GM10266 (cell line): Measurements from ENCODE around the gene URB1.

Source experiments
- DNase-seq: peaks from one replicate; pipeline ENCODE4 v3.0.0; 2012; ENCODE audit errors: extremely low spot score
- TF ChIP-seq, protein P1 (sequence below): IDR thresholded peaks from 2 replicates; pipeline ENCODE4 v1.5.1; 2012; ENCODE audit warnings: mild to moderate bottlenecking, low read depth; ENCODE audit not compliant: control insufficient read depth, insufficient read depth; ENCODE audit errors: missing control alignments

URB1 gene

DNA sequence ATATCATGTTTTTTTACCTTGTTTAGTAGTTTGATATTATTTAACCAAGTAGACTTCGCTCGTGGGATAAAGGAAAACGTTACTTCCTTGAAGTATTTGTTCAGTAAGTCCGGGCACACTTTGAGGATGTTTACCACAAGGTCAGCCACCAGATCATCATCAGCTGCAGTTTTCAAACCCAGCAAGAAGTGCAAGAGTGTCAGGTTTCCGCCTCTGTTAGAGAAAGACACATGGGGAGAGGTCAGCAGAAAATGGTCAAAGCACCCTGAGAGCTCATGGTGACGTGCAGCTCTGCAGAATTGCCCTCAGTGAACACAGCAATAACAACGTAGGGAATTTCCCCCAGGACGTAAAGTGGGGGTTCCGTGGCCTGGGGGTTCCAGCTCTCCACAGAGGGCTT is 24.4 kb downstream of the URB1 start:
- TF ChIP-seq, protein P1, sequence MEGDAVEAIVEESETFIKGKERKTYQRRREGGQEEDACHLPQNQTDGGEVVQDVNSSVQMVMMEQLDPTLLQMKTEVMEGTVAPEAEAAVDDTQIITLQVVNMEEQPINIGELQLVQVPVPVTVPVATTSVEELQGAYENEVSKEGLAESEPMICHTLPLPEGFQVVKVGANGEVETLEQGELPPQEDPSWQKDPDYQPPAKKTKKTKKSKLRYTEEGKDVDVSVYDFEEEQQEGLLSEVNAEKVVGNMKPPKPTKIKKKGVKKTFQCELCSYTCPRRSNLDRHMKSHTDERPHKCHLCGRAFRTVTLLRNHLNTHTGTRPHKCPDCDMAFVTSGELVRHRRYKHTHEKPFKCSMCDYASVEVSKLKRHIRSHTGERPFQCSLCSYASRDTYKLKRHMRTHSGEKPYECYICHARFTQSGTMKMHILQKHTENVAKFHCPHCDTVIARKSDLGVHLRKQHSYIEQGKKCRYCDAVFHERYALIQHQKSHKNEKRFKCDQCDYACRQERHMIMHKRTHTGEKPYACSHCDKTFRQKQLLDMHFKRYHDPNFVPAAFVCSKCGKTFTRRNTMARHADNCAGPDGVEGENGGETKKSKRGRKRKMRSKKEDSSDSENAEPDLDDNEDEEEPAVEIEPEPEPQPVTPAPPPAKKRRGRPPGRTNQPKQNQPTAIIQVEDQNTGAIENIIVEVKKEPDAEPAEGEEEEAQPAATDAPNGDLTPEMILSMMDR = no peak
- DNase-seq = no peak

DNA sequence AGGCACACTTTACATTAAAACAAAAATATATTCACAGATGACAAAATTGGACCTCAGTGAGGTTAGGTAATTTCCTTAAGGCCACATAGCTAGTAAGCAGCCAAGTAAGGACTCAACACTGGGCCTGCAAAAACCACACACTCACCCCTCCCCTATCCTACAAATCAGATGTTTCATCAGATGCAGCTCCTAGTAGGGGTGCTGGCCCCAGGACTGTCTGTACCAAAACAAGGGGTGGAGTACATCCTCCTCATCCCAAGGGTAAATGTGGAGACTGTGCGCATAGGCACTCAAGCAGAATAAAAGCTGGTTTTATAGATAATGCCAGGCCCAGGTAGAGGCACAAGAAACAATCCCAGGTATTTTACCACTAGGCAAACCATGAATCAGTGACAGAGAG is 25.7 kb downstream of the URB1 start:
- TF ChIP-seq, protein P1 = no peak
- no peak for DNase-seq

DNA sequence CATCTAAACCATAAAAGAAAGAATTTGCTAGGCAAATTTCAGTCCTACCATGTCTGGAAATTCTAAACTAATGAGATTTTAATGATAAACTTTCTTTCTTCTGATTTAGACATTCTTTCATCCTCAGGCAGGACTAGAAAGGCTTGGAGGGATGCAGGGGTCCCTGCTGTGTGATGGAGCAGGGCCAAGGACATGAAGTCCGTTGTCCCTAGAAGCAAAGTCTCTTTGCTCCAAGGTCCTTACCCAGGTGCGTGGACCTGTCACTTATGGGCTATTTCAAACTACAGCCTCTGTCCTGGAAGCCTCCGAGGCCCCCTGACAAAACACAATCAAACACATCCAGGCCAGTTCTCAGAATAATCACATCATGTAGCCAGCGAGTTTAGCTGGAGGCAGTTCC is 26.6 kb downstream of the URB1 start:
- no peak for DNase-seq

DNA sequence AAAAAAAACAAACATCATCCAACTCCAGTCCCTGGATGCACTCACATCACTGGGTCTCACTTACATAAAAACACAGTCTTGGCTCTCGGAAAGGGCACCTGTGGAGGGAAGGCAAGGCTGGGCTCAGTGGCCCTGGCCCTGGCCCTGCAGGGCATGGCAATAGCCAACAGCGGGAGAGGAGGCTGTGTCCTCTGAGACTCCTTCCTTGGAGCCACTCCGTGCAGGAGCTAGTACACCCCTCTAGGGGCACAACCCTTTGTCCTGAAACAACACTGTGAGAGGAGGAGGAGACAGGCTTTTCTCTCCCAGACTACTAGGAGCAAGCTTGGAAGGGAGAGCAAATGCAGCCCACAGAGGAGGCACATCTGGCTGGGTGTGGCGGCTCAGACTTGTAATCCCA is 28.0 kb downstream of the URB1 start:
- DNase-seq = no peak
- TF ChIP-seq, protein P1 = no peak

More for the DNA sequence above, 26.6 kb downstream of the URB1 start:
- TF ChIP-seq, protein P1 = no peak

DNA sequence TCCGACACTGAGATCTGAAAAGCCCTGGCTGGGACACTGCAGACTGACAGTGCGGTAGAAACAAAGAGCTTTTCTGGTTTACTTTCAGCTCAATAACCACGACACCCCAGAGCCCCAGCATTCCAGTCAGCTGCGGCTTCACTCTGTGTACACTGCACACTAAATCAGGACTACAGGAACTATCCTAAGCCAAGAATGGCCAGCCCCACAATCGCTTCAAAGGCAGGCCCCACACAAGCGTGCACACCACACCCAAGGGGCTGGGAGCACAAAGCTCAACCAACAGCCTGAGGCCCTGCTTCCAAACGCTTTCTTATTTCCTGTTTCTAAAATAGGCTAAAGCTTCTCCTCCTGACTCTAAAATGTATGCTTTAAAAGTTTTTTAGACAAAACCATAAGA is 28.4 kb downstream of the URB1 start:
- DNase-seq = no peak
- TF ChIP-seq, protein P1 = no peak

DNA sequence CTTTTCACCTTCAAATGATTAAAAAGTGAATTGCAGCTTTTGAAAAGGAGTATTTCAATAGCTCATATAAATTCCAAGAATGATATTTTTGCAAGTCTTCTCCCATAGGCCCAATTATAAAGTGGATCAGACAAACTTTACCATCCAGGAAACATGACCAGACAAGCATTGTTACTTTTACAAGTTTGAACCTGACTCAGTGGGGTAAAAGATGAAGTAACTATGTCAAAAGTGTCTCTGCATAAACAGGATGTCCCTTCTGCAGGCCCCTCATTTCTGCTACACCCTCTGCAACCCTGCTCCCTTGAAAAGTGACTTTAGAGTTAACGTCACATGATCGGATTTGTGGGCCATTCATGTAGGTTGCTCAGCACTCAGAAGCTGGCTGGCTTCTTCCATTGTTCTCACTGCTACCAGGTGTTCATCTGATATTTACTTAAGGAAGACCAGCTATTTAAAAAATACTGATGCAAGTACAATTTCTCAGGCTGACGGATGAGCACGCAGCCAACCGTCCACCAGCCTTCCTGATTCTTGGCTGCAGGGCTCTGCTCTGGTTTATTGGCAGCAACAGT is 32.3 kb downstream of the URB1 start:
- no peak for DNase-seq
- TF ChIP-seq, protein P1 = no peak

DNA sequence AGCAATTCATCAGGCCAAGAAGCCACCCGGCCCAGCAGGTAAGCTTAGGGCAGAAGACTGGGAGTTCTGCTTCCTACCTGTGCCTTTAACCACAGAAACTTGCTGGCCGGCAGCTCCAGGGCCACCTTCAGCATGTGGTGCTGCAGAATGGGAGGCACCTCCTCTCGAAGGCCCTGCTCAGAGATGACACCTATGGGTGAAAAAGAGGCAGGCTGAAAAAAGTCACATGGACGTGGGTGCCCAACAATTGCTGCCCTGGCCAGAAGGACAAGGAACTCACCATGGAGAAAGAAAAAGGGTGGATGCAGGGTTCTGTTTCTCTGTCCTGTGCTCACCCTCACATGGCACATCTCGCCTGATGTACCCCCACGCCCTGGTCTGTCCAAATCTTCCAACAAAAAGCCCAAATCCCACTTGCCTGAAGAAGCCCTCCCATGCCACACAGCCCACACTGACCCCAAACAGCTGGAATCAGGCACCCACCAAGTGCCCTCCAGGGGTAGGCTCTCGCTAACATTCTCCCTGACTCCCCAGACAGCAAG is 33.0 kb downstream of the URB1 start:
- TF ChIP-seq, protein P1 = no peak
- DNase-seq = no peak
